Hematopoietic multipotent progenitor cell (in vitro differentiated cells): ENCODE measurements around the gene PRDM15. TPM values are rescaled to one million over a fixed set of nuclear protein-coding genes. Genes with fewer than 3 reads are reported as not detected.

ENCODE experiments used
- DNase-seq, 3 donors: peaks; one replicate each; pipeline ENCODE4 v3.0.0-alpha.2; 2011 to 2015; ENCODE audit warnings: low read depth in 2 of 3, low spot score in 2 of 3
- total RNA-seq: library from RNA; depleted of rRNA; stranded (reverse); fragments of >200 nt; gene quantifications from one replicate; pipeline ENCODE4 v1.2.3, GENCODE V29; 2012

The PRDM15 gene
- total RNA-seq, 1 donor, result 13.5 TPM

- no peak for DNase-seq
Observed at GRCh38 chr21:41846536-41846935, 32.6 kb downstream of the PRDM15 start.

GRCh38 chr21:41846033-41846317 is 33.2 kb downstream of the PRDM15 start:
- no peak for DNase-seq

GRCh38 chr21:41845310-41846032 is 33.7 kb downstream of the PRDM15 start:
- DNase-seq, result no peak

GRCh38 chr21:41843584-41843983 is 35.6 kb downstream of the PRDM15 start:
- DNase-seq, result no peak

- peak in 1 of 3 donors; percentile 11 for DNase-seq
Observed at GRCh38 chr21:41840880-41841279, 38.3 kb downstream of the PRDM15 start.

- DNase-seq, result no peak
Observed at GRCh38 chr21:41839387-41840000, 39.6 kb downstream of the PRDM15 start.

- no peak for DNase-seq
Observed at GRCh38 chr21:41837756-41838297, 41.3 kb downstream of the PRDM15 start.

- DNase-seq, result no peak
Observed at GRCh38 chr21:41836166-41837015, 42.8 kb downstream of the PRDM15 start.

- no peak for DNase-seq
Observed at GRCh38 chr21:41835711-41836154, 43.4 kb downstream of the PRDM15 start.

GRCh38 chr21:41834926-41835663 is 44.0 kb downstream of the PRDM15 start:
- no peak for DNase-seq

- DNase-seq, result no peak
Observed at GRCh38 chr21:41834252-41834925, 44.8 kb downstream of the PRDM15 start.

- no peak for DNase-seq
Observed at GRCh38 chr21:41833497-41834115, 45.5 kb downstream of the PRDM15 start.

GRCh38 chr21:41832596-41833496 is 46.3 kb downstream of the PRDM15 start:
- no peak for DNase-seq

GRCh38 chr21:41831866-41832595 is 47.1 kb downstream of the PRDM15 start:
- DNase-seq, result no peak

GRCh38 chr21:41831453-41831831 is 47.7 kb downstream of the PRDM15 start:
- no peak for DNase-seq

- DNase-seq, result no peak
Observed at GRCh38 chr21:41830764-41831452, 48.2 kb downstream of the PRDM15 start.

- DNase-seq, result no peak
Observed at GRCh38 chr21:41830145-41830707, 48.9 kb downstream of the PRDM15 start.
